Lower lobe of right lung (tissue), 2 donors: Measurements from ENCODE around the gene NTN3. TPM values are rescaled to one million over a fixed set of nuclear protein-coding genes. Genes with fewer than 3 reads are reported as not detected.
A peak's percentile ranks its signal among the peaks of the same experiment; 100 is the strongest.

Experiments
- ATAC-seq, 2 donors: fragments of 200-7000 bp; cut with Tn5 transposase; one replicate each; pipeline ENCODE4 v1.9.1; 2020 to 2022; ENCODE audit warnings: mild to moderate bottlenecking in 2 of 2, moderate library complexity in 2 of 2
- DNase-seq: peaks from one replicate; pipeline ENCODE4 v3.0.0-alpha.2; 2020
- H3K27ac ChIP-seq: fragments of 200-600 bp; one replicate; pipeline ENCODE4 v1.8.0; 2022
- H3K27me3 ChIP-seq: fragments of 200-600 bp; one replicate; pipeline ENCODE4 v1.8.0; 2022; ENCODE audit warnings: low read depth
- H3K36me3 ChIP-seq: fragments of 200-600 bp; one replicate; pipeline ENCODE4 v1.8.0; 2022; ENCODE audit warnings: mild to moderate bottlenecking
- H3K4me1 ChIP-seq: fragments of 200-600 bp; one replicate; pipeline ENCODE4 v1.8.0; 2022
- H3K4me3 ChIP-seq: fragments of 200-600 bp; one replicate; pipeline ENCODE4 v1.8.0; 2022; ENCODE audit warnings: mild to moderate bottlenecking
- H3K9me3 ChIP-seq: fragments of 200-600 bp; one replicate; pipeline ENCODE4 v1.8.0; 2022
- intact Hi-C: fragments of 100-400 bp; cut with DNase I; formaldehyde crosslinking; loops from one replicate; pipeline ENCODE4 v1.11.0; 2022
- total RNA-seq: library from RNA; stranded (reverse); fragmentation: NEBNext Ultra II Directional; extraction: Animal tissue kit (Norgen Biotek cat#: 25700); gene quantifications from one replicate; pipeline ENCODE4 v1.2.1, GENCODE V29; 2021
- TF ChIP-seq, protein P1 (sequence below): fragments of 200-600 bp; IDR thresholded peaks from one replicate; pipeline ENCODE4 v1.8.0; 2022; ENCODE audit warnings: antibody characterized with exemption, mild to moderate bottlenecking
- donor health status: DM: no; HTN: yes; CAD: no; lungs with severe emphysema.

Gene NTN3
- total RNA-seq, 1 donor from 2014 or later, result 0.24 TPM

DNA sequence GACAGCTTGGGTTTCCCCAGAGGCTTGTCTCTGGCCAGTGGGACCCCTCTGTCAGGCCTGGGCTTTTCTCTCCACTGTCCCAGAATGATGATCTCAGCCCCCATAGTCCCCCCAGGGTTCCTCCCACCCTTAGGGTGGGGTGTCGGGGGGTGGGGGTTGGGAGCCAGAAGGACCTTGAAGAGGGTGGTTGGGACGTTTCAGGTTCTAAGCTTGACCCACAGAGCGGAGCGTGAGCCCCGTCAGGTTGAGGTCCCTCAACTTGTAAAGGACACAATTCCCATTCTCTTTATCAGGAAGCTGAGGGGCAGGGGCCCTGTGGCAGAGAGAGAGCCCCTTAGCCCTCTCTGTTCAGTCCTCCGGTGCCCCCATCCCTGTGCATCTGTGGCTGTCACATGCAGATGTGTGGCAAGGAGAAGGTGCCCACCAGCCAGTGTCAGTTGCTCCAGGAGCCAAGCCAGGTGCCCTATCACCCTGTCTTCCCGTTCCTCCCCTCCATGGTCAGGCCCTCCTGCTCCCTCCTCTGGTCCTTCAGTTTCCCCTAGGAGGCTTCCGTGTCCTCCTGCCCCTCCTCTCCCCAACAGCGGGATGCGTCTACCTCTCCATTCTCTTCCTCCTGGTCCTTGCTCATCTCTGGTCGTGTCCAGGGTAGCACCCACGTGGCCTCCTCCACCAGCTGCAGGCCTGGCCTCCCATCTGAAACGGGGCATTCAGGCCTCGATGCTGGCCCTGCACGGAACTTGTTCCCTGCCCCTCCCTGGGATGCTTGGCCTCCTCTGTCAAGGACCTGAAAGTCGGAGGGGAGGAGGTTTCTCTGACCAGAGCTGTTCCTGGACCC, 1.5 kb upstream of the NTN3 start:
- Histone ChIP-seq H3K4me3 (no peak overlapping the region), H3K9me3 (no peaks in the 10 kb centered on the region), H3K4me1 (peaks cover 46% of the 10 kb centered on the region), H3K27ac (no peak overlapping the region), H3K27me3 (peaks cover 56% of the 10 kb centered on the region), H3K36me3 (no peaks in the 10 kb centered on the region)
- intact Hi-C loops, result no loop called here
- no peak for ATAC-seq
- DNase-seq, result no peak
- TF ChIP-seq, protein P1, sequence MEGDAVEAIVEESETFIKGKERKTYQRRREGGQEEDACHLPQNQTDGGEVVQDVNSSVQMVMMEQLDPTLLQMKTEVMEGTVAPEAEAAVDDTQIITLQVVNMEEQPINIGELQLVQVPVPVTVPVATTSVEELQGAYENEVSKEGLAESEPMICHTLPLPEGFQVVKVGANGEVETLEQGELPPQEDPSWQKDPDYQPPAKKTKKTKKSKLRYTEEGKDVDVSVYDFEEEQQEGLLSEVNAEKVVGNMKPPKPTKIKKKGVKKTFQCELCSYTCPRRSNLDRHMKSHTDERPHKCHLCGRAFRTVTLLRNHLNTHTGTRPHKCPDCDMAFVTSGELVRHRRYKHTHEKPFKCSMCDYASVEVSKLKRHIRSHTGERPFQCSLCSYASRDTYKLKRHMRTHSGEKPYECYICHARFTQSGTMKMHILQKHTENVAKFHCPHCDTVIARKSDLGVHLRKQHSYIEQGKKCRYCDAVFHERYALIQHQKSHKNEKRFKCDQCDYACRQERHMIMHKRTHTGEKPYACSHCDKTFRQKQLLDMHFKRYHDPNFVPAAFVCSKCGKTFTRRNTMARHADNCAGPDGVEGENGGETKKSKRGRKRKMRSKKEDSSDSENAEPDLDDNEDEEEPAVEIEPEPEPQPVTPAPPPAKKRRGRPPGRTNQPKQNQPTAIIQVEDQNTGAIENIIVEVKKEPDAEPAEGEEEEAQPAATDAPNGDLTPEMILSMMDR, result no peak

DNA sequence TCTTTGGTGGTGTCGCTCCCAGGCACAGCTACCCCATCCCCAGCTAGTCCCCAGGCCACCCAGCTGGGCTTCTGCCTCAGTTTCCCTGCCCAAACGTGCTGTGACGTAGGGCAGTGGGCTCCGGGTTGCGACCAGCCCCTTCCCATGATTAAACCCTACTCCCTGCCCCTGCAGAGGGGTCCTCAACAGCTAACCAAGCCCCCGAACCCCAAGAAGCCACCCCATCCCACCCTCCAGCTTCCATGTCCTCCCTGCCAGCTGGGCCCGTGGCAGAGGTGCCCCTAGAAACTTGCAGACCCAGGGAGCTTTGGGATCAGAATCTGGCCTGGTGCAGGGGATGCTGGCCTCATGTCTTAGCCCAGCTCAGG, 879 bp upstream of the NTN3 start:
- ATAC-seq (no peak), DNase-seq (no peak)
- no peak overlapping the region for H3K27ac ChIP-seq
- peaks cover 46% of the 10 kb centered on the region for H3K4me1 ChIP-seq
- peaks cover 56% of the 10 kb centered on the region for H3K27me3 ChIP-seq
- H3K4me3 ChIP-seq, result no peak overlapping the region
- no peaks in the 10 kb centered on the region for H3K9me3 ChIP-seq
- intact Hi-C loops, result no loop called here
- TF ChIP-seq, protein P1, result no peak
- H3K36me3 ChIP-seq, result no peaks in the 10 kb centered on the region

DNA sequence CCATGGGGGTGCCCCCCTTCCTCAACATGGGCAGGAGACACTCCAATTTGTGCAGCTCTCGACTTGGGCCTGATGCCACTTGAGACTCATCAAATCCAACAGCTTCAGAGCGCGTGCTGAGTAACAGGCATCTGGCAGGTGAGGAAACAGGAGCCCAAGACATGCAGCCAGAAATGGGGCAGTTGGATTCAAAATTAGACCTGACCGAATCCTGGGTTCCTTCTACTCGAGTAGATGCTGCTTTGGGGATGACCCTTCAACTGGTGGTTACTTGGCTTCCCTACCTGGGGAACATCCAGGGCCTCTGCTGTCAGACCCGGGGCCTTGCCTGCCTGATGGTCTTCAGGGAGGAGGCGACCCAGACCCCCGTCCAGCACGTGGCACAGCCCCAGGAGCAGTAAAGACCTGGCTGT, 488 bp upstream of the NTN3 start:
- TF ChIP-seq, protein P1, result no peak
- Histone ChIP-seq H3K4me1 (peaks cover 48% of the 10 kb centered on the region), H3K9me3 (no peaks in the 10 kb centered on the region), H3K27ac (no peak overlapping the region), H3K4me3 (no peak overlapping the region), H3K27me3 (peaks cover 56% of the 10 kb centered on the region), H3K36me3 (no peaks in the 10 kb centered on the region)
- ATAC-seq, result no peak
- intact Hi-C loops, result no loop called here
- DNase-seq, result no peak

DNA sequence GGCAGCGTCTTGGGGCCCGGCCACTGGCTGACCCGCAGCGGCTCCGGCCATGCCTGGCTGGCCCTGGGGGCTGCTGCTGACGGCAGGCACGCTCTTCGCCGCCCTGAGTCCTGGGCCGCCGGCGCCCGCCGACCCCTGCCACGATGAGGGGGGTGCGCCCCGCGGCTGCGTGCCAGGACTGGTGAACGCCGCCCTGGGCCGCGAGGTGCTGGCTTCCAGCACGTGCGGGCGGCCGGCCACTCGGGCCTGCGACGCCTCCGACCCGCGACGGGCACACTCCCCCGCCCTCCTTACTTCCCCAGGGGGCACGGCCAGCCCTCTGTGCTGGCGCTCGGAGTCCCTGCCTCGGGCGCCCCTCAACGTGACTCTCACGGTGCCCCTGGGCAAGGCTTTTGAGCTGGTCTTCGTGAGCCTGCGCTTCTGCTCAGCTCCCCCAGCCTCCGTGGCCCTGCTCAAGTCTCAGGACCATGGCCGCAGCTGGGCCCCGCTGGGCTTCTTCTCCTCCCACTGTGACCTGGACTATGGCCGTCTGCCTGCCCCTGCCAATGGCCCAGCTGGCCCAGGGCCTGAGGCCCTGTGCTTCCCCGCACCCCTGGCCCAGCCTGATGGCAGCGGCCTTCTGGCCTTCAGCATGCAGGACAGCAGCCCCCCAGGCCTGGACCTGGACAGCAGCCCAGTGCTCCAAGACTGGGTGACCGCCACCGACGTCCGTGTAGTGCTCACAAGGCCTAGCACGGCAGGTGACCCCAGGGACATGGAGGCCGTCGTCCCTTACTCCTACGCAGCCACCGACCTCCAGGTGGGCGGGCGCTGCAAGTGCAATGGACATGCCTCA, 773 bp downstream of the NTN3 start:
- H3K36me3 ChIP-seq, result no peaks in the 10 kb centered on the region
- H3K27ac ChIP-seq, result no peak overlapping the region
- peaks cover 56% of the 10 kb centered on the region for H3K27me3 ChIP-seq
- ATAC-seq, result no peak
- peaks cover 58% of the 10 kb centered on the region for H3K4me1 ChIP-seq
- H3K4me3 ChIP-seq, result peak overlapping the region; percentile 34
- H3K9me3 ChIP-seq, result no peaks in the 10 kb centered on the region
- TF ChIP-seq, protein P1, result no peak
- intact Hi-C loops, result no loop called here
- DNase-seq, result no peak

DNA sequence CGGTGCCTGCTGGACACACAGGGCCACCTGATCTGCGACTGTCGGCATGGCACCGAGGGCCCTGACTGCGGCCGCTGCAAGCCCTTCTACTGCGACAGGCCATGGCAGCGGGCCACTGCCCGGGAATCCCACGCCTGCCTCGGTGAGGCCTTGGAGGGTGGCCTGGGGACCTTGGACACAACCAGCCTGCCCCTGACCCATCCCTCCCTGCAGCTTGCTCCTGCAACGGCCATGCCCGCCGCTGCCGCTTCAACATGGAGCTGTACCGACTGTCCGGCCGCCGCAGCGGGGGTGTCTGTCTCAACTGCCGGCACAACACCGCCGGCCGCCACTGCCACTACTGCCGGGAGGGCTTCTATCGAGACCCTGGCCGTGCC, 1.4 kb downstream of the NTN3 start:
- ATAC-seq (no peak), DNase-seq (no peak)
- H3K27me3 ChIP-seq, result peaks cover 56% of the 10 kb centered on the region
- no peaks in the 10 kb centered on the region for H3K9me3 ChIP-seq
- intact Hi-C loops, result no loop called here
- H3K36me3 ChIP-seq, result no peaks in the 10 kb centered on the region
- H3K27ac ChIP-seq, result no peak overlapping the region
- H3K4me1 ChIP-seq, result peaks cover 58% of the 10 kb centered on the region
- TF ChIP-seq, protein P1, result no peak
- H3K4me3 ChIP-seq, result no peak overlapping the region
